ENCODE results near the gene RTL1.

The RTL1 gene

DNA sequence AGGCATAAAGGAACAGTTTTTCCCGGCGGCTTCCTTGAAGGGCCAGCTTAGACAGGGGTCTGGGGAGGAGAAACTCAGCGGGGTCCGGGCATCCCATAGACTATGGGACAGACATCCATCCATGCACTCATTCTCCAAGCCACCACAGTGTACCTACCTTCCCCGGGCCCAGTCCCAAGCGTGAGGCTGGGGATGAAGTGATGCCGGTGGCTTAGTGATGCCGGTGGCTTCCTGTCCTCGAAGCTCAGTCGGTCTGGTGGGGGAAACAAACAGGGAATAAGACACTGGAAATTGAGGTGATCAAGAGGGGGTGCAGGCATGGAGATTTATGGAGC, 421 bp downstream of the RTL1 start:
- Histone ChIP-seq H3K9ac (ENCODE audit: low read length) (no peak overlapping the region), H4K20me1 (ENCODE audit: low read depth, low read length) (no peaks in the 10 kb centered on the region), H3K9me2 (replicated peaks; ENCODE audit: insufficient read depth, low read length) (no peaks in the 10 kb centered on the region), H3K9me3 (ENCODE audit: insufficient read depth, low read length) (no peaks in the 10 kb centered on the region), H3K4me2 (ENCODE audit: low read depth, low read length, poor library complexity, severe bottlenecking) (no peak overlapping the region), H3K27ac (ENCODE audit: low read depth, low read length) (no peak overlapping the region), H3K79me2 (ENCODE audit: insufficient read depth, low read length) (no peaks in the 10 kb centered on the region), H3K36me3 (ENCODE audit: low read length) (no peaks in the 10 kb centered on the region), H3K27me3 (ENCODE audit: low read length) (no peaks in the 10 kb centered on the region), H3F3A (ENCODE audit: insufficient read depth) (no peaks in the 10 kb centered on the region), H2AFZ (ENCODE audit: low read depth, low read length, severe bottlenecking) (no peak overlapping the region), H3K4me3 (ENCODE audit: insufficient read depth, low read length, poor library complexity, severe bottlenecking) (no peak overlapping the region)
- no peak for TF ChIP-seq CTCF (IDR thresholded peaks at IDR 0.05; ENCODE audit: insufficient read depth, low read length, poor library complexity, severe bottlenecking)

DNA sequence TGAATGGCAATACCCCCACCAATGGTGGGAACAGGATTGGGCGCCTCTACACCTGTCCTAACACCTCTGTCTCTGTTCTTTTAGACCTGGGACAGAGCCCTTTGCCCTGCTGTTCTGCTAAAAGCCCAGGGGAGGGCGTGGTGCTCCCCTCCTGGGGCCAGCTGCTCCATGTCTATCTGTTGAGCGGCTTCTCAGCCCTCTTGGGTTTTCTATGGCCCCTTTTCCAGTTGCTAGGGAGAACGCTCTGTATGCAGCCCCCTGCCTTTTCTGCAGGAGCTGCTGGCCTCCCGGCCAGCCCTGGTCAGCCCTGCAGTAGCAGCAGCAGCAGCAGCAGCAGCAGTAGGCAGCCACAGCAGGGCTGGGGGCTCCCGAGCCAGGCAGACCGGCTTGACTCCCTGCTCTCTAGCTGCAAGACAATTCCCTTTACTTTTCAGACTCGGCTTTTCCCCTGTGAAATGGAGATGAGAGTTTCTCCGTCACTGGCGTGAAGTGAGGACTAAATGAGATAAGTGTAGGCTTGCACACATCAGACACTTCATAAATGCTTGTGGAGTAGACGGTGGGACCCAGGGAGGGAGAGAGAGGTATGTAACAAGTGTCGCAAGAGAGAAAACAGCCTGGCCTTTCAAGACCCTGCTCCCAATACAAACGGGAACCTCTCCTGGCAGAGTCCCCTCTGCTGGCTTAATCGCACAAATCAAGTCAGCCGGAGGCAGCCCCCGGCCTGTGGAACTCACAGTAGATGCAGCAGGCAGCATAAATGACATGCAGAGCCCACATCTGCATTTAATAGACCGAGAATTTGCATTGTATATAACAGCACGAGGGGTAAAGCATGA, 1.0 kb downstream of the RTL1 start:
- H3K9me3 ChIP-seq (ENCODE audit: insufficient read depth, low read length): no peaks in the 10 kb centered on the region
- H3K9me2 ChIP-seq (replicated peaks; ENCODE audit: insufficient read depth, low read length): no peaks in the 10 kb centered on the region
- H3K27ac ChIP-seq (ENCODE audit: low read depth, low read length): no peak overlapping the region
- no peaks in the 10 kb centered on the region for H3F3A ChIP-seq (ENCODE audit: insufficient read depth)
- no peak overlapping the region for H3K4me2 ChIP-seq (ENCODE audit: low read depth, low read length, poor library complexity, severe bottlenecking)
- no peaks in the 10 kb centered on the region for H3K79me2 ChIP-seq (ENCODE audit: insufficient read depth, low read length)
- TF ChIP-seq CTCF (IDR thresholded peaks at IDR 0.05; ENCODE audit: insufficient read depth, low read length, poor library complexity, severe bottlenecking): no peak
- no peak for TF ChIP-seq EZH2phosphoT487 (conservative IDR thresholded peaks at IDR 0.05; ENCODE audit: low read length)
- H4K20me1 ChIP-seq (ENCODE audit: low read depth, low read length): no peaks in the 10 kb centered on the region
- H3K4me3 ChIP-seq (ENCODE audit: insufficient read depth, low read length, poor library complexity, severe bottlenecking): no peak overlapping the region
- no peak overlapping the region for H2AFZ ChIP-seq (ENCODE audit: low read depth, low read length, severe bottlenecking)
- no peaks in the 10 kb centered on the region for H3K27me3 ChIP-seq (ENCODE audit: low read length)
- no peak overlapping the region for H3K9ac ChIP-seq (ENCODE audit: low read length)
- no peaks in the 10 kb centered on the region for H3K36me3 ChIP-seq (ENCODE audit: low read length)

DNA sequence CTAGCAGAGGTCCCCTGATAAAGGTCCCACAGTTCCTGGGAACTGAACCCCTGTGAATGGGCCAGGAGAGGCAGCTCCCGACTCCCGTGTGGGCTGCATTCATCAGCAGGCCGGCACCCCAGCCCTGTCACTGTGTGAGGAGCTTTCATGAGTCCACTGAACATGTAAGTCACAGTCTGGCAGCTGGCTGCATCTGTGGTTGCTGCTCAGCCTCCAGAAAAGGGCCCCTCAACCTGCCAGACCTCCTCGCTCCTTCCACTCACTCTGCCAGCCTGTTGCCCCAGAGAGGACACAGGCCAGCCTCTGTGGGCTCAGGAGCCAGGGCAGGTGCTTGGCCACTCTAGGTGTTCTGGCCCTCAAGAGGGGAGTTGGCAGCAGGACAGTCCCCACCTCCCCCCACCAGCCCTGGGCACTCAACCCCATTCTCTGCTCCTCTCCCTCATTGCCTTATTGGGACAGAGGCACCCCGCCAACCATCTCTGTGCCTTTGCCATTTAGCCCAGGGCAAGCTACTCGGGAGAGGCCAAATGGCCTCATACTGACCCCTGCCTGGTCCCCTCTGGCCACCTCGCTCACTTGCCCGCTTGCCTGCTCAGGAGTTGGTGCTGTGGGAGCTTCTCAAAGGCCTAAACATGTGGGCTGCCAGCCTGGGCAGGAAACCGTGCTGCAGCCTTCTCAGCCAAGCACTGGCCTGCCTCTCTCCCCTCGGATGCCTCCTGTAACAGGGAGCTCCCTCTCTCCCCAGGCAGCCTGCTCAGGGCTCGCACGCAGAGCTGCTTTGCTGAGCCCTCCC, 1.9 kb downstream of the RTL1 start:
- Histone ChIP-seq H3K27me3 (ENCODE audit: low read length) (no peaks in the 10 kb centered on the region), H4K20me1 (ENCODE audit: low read depth, low read length) (no peaks in the 10 kb centered on the region)

More for the DNA sequence above, 1.9 kb downstream of the RTL1 start:
- Histone ChIP-seq H3F3A (ENCODE audit: insufficient read depth) (no peaks in the 10 kb centered on the region), H3K27ac (ENCODE audit: low read depth, low read length) (no peak overlapping the region), H3K9me3 (ENCODE audit: insufficient read depth, low read length) (no peaks in the 10 kb centered on the region), H3K9ac (ENCODE audit: low read length) (no peak overlapping the region), H3K4me2 (ENCODE audit: low read depth, low read length, poor library complexity, severe bottlenecking) (no peak overlapping the region), H3K4me3 (ENCODE audit: insufficient read depth, low read length, poor library complexity, severe bottlenecking) (no peak overlapping the region), H2AFZ (ENCODE audit: low read depth, low read length, severe bottlenecking) (no peak overlapping the region), H3K36me3 (ENCODE audit: low read length) (no peaks in the 10 kb centered on the region), H3K79me2 (ENCODE audit: insufficient read depth, low read length) (no peaks in the 10 kb centered on the region), H3K9me2 (replicated peaks; ENCODE audit: insufficient read depth, low read length) (no peaks in the 10 kb centered on the region)
- TF ChIP-seq EZH2phosphoT487 (conservative IDR thresholded peaks at IDR 0.05; ENCODE audit: low read length): no peak
- TF ChIP-seq CTCF (IDR thresholded peaks at IDR 0.05; ENCODE audit: insufficient read depth, low read length, poor library complexity, severe bottlenecking): no peak
